ENCODE measurements around the gene TIMM17A.
"Not testable (repeated sequence)": the region's sequence is repeated elsewhere in the genome, so short reads cannot be mapped to it uniquely, and the experiment has no call there.

The TIMM17A gene

GRCh38 chr1:201941420-201942128 is 13.7 kb upstream of the TIMM17A start:
- no peak for DNase-seq

DNA sequence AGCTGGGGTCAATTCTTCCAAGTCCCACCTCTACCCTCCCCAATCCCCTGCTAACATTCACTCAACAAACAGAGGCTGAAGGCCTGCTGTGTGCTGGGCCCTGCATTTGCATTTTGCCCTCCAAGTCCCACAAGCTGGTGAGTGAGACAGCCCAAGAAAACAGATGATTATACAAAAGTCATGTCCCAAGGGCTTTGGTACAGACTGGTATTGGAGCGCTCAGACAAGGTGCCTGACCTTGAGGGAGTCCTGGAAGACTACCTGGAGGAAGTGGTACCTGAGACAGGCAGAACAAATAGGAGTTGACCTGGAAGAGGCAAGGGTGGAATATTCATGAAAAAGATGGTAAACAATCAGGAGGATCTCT is 13.2 kb upstream of the TIMM17A start:
- no peak for DNase-seq

- no peak for DNase-seq
Measured at GRCh38 chr1:201944002-201944401, 11.3 kb upstream of the TIMM17A start.

GRCh38 chr1:201944639-201945038 is 10.7 kb upstream of the TIMM17A start:
- no peak for DNase-seq

DNA sequence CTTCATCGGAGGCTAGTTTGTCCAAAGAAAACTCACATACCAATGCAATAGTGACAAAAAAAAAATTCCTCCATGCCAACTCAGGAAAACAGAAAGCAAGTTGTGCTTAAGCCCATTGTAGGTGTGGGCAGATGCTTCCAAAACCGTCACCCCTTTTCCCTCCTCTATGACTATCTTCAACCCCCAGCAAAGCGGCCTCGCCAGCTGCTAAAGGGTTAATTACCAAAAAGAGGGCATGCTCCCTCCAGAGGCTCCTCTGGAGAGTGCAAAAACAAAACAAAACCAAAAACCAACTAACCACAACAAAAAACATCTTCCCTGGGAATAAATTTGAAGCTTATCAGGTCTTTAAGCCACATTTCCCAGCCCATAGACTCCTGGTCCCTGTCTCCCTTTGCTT is 10.1 kb upstream of the TIMM17A start:
- DNase-seq = no peak

DNA sequence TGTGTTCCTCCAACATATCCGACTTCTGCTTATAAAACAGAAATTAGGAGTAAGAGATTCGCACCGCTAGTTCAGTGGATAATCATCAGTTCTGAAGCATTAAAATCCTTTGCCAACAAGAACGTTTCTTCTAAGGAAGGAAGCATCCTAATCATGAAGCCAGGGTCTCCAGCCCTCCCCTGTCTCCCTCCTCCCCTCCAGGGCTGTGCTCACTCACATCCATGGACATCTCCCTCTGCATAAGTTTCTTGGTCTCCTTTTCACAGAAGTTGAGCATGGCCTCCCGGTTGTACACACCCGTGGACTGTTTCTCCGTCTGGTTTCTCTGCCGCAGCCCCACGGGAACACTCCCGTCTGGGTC is 9.5 kb upstream of the TIMM17A start:
- DNase-seq = no peak

DNA sequence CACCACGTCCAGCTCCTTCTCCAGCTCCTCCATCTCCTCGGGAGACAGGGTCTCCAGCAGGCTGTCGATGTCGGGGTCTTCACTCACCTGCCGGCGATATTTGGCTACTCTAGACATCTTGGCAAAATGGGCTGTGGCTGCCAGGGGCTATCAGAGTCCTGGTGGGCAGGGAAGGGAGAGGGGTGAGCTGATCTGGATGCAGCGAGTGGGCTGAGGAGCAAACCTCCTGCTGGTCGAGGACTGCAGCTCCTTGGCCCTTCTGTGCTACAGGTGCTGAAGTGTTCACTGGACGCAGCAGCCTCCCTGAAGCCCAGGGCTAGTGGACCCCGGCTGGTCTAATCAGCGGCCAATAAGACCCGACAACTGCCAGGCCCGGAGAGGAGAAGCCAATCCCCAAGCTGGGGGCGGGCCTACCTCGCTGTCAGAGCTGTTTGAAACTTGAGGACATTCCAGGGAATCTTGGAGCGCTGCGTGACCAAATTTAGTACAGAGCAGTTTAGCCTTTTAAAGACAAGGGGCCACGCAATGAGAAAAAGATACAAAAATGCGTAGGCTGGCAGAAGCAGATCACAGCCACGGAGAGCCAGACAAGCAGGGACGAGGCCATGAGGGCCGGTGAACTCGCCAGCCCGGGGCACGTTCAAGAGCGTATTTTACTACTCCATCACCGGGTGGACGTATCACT is 8.9 kb upstream of the TIMM17A start, which contains the start of gene LMOD1:
TSS of gene LMOD1 (minus strand) at position 325 of the 685 bp plus-strand sequence. CDS start at position 117, 208 bp downstream.
- no peak for DNase-seq

- no peak for DNase-seq
Measured at GRCh38 chr1:201947697-201948008, 7.7 kb upstream of the TIMM17A start.

DNA sequence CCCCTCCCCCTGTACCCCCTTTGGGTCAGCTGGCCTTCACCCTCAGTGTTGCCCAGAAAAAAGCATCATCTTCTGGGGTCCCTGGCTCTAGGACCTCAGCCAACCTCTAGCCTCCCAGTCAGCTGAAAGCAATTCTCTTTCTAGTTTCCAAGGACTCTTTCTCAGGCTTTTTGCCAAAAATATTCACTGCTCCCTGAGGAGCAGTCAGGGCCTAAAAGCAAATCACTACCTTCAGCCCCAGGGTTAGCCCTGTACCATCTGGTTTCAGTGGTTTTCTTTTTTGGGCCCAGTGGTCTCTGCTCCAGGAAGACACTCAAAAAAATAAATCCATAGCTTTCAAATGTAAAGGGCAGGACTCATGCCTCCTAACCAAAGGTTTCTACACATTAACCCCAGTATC is 5.8 kb upstream of the TIMM17A start:
- no peak for DNase-seq

DNA sequence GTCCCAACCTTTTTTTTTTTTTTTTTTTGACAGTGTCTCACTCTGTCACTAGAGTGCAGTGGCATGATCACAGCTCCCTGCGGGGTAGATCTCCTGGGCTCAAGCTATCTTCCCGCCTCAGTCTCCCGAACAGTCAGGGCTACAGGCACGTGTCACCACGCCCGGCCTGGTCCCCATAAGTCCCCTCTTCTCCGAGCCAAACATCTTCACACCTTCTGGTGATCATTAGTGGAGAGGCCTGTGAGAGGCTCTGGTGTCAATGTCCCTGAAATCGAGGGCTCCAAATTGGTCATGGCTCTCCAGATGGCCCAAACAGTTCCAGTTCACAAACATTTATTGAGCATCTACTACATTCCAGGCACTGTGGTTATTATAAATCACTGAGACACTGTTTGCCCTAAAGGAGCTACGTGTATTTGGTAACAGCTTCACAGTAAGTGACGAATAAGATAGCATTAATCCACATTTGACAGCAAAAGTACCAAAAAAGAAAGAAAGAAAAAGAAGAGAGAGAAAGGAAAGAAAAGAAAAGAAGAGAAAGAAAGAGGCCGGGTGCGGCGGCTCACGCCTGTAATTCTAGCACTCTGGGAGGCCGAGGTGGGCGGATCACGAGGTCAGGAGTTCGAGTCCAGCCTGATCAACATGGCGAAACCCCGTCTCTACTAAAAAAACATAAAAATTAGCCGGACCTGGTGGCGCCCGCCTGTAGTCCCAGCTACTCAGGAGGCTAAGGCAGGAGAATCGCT is 867 bp upstream of the TIMM17A start:
- DNase-seq = peak; percentile 19

- DNase-seq = no peak
Measured at GRCh38 chr1:201955729-201956143, 433 bp downstream of the TIMM17A start.

DNA sequence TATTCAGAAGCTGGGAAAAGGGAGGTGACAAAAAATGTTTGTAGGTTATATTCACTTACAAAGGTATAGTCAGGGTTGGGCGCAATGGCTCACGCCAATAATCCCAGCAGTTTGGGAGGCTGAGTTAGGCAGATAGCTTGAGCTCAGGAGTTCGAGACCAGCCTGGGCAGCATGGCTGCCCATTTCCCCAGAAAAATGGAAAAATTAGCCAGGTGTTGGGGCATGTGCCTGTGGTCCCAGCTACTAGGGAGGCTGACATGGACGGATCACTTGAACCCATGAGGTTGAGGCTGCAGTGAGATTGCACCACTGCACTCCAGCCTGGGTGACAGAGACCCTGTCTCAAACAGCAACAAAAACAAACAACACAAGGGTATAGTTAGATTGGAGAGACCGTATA is 3.0 kb downstream of the TIMM17A start:
- DNase-seq = no peak

DNA sequence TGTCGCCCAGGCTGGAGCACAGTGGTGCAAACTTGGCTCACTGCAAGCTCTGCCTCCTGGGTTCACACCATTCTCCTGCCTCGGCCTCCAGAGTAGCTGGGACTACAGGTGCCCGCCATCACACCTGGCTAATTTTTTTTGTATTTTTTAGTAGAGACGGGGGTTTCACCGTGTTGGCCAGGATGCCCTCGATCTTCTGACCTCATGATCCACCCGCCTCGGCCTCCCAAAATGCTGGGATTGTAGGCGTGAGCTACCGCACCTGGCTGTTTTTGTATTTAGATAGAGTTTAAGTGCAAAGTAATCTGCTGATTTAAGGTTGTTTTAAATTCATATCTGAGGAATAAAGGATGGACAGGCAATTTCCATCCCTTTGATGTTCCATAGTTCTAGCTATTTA is 7.1 kb downstream of the TIMM17A start:
- not testable (repeated sequence) for DNase-seq

- no peak for DNase-seq
Measured at GRCh38 chr1:201964261-201964660, 9.0 kb downstream of the TIMM17A start.

- DNase-seq = no peak
Measured at GRCh38 chr1:201966171-201966570, 10.9 kb downstream of the TIMM17A start.

- no peak for DNase-seq
Measured at GRCh38 chr1:201968202-201968925, 13.1 kb downstream of the TIMM17A start.

DNA sequence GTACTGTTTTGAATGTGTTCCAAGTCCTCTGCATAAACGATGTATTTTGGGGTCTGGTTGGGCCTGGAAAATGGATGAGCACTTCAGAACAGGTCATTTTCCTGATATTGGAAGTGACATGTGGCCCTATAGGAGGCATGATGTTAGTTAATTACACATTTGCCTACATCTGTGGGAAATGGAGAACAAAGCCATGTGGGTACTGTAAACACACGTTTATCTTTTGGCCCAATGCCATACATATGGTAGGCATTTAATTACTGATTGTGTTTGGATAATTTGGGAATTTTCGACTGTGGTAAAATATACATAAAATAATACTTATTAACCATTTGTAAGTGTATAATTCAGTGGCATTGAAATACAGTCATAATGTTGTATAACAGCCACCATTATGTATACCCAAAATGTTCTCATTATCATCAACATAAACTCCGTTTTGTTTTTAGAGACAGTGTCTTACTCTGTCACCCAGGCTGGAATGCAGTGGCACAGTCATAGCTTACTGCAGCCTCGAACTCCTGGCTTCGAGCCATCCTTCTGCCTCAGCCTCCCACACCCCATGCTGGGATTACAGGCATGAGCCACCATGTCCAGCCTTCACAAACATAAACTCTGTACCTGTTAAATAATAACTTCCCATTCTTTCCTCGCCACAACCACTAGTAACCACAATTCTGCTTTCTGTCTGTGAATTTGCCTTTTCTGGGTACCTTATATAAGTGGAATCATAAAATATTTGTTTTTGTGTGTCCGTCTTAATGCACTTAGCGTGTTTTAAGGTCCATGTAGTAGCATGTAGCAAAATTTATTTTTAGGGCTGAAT is 15.2 kb downstream of the TIMM17A start:
- no peak for DNase-seq

- peak; percentile 73 for DNase-seq
Measured at GRCh38 chr1:201982082-201982622, 26.8 kb downstream of the TIMM17A start.

GRCh38 chr1:201982623-201983379 is 27.5 kb downstream of the TIMM17A start, which contains the start of gene RNPEP:
RNPEP (plus strand) TSS chr1:201982648; CDS start chr1:201982667, 19 bp downstream.
- DNase-seq = peak; percentile 40

- peak; percentile 18 for DNase-seq
Measured at GRCh38 chr1:201983380-201983805, 28.1 kb downstream of the TIMM17A start.

- DNase-seq = no peak
Measured at GRCh38 chr1:201984446-201984845, 29.1 kb downstream of the TIMM17A start.
